HepG2 (cell line): ENCODE measurements around the gene ATP9A. TPM values are rescaled to one million over a fixed set of nuclear protein-coding genes. Genes with fewer than 3 reads are reported as not detected.

Source experiments
- ELF4 ChIP-seq: sonication (generic); formaldehyde crosslinking; IDR thresholded peaks from 2 replicates; pipeline ENCODE4 v1.5.0; 2020; ENCODE audit warnings: missing genetic modification reagents, mild to moderate bottlenecking, moderate library complexity, borderline replicate concordance
- EP300 ChIP-seq, 3 experiments: sonication (generic) in 1 of 3; formaldehyde crosslinking in 1 of 3; IDR thresholded peaks; 2 replicates each; pipeline versions ENCODE4 v1.5.1 to v1.6.1; 2011 to 2020; ENCODE audit warnings: low read depth in 2 of 3, low read length in 2 of 3, borderline replicate concordance in 1 of 3, improper control_type of control experiment in 1 of 3, mild to moderate bottlenecking in 1 of 3, missing genetic modification reagents in 1 of 3, moderate library complexity in 1 of 3
- HHEX ChIP-seq: IDR thresholded peaks from 2 replicates; pipeline ENCODE4 v1.6.1; 2016; ENCODE audit warnings: control low read depth
- MED1 ChIP-seq: sonication (generic); formaldehyde crosslinking; IDR thresholded peaks from 2 replicates; pipeline ENCODE4 v1.4.0; 2020; ENCODE audit warnings: missing genetic modification reagents
- ZBTB40 ChIP-seq, 2 experiments: fragments of 450-650 bp in 1 of 2; sonication (generic) in 1 of 2; formaldehyde crosslinking in 1 of 2; IDR thresholded peaks; 2 replicates each; pipeline versions ENCODE4 v1.6.1 to v1.8.0; 2016 to 2022; ENCODE audit warnings: antibody characterized with exemption in 1 of 2, mild to moderate bottlenecking in 1 of 2, missing genetic modification reagents in 1 of 2
- ZIK1 ChIP-seq: sonication (generic); formaldehyde crosslinking; IDR thresholded peaks from 2 replicates; pipeline ENCODE4 v1.5.0; 2020; ENCODE audit warnings: mild to moderate bottlenecking, low read depth, missing genetic modification reagents, borderline replicate concordance
- ZMYM3 ChIP-seq: sonication (generic); formaldehyde crosslinking; IDR thresholded peaks from 2 replicates; pipeline ENCODE4 v1.5.1; 2020; ENCODE audit warnings: mild to moderate bottlenecking, missing genetic modification reagents
- ZNF136 ChIP-seq: sonication (generic); formaldehyde crosslinking; IDR thresholded peaks from 2 replicates; pipeline ENCODE4 v1.8.1; 2022; ENCODE audit warnings: low read depth, mild to moderate bottlenecking, moderate library complexity, missing genetic modification reagents
- ZNF331 ChIP-seq: sonication (generic); formaldehyde crosslinking; IDR thresholded peaks from 2 replicates; pipeline ENCODE4 v1.4.0; 2020; ENCODE audit warnings: missing genetic modification reagents
- ZNF501 ChIP-seq: sonication (generic); formaldehyde crosslinking; IDR thresholded peaks from 2 replicates; pipeline ENCODE4 v1.5.1; 2020; ENCODE audit warnings: mild to moderate bottlenecking, moderate library complexity, missing genetic modification reagents
- ZNF619 ChIP-seq: sonication (generic); formaldehyde crosslinking; IDR thresholded peaks from 2 replicates; pipeline ENCODE4 v1.4.0; 2020; ENCODE audit warnings: mild to moderate bottlenecking, missing genetic modification reagents
- ZNF713 ChIP-seq: sonication (generic); formaldehyde crosslinking; IDR thresholded peaks from 2 replicates; pipeline ENCODE4 v1.4.0; 2020; ENCODE audit warnings: mild to moderate bottlenecking, missing genetic modification reagents
- polyA plus RNA-seq, 8 experiments: library from polyadenylated mRNA; depleted of rRNA in 3 of 8; stranded (reverse) in 7 of 8; unstranded in 1 of 8; fragments of >200 nt; fragmentation: Illumina TruSeq in 4 of 8; extraction: Trizol in 4 of 8; gene quantifications; 2 replicates each; pipeline versions ENCODE4 v1.2.1 to v1.2.3, GENCODE V29; 2011 to 2016; ENCODE audit warnings: low read depth in 4 of 8, missing spikeins in 1 of 8, mixed read lengths in 1 of 8; ENCODE audit not compliant: insufficient read depth in 1 of 8
- total RNA-seq, 5 experiments: library from RNA; depleted of rRNA; stranded (reverse); fragments of >200 nt; fragmentation: Illumina TruSeq; extraction: Trizol; gene quantifications; 2 replicates each; pipeline ENCODE4 v1.2.3, GENCODE V29; 2016; ENCODE audit warnings: low read depth in 1 of 5

ATP9A gene
- total and polyA plus RNA-seq, 2 of the 13 experiments (the other 11 are each of a cell fraction or from before 2014, with no cell fraction given): 11.8 to 18.5 TPM

- no peak for TF ChIP-seq ZBTB40 (IDR thresholded peaks at IDR 0.05)
- TF ChIP-seq ZBTB40 (CRISPR knock-in tag; IDR thresholded peaks at IDR 0.05): peak; percentile 50; the same call in 1 of the 2 replicates
- 0 out of 2 replicates have a peak, but pooled peaks have one; percentile 50 for TF ChIP-seq ZNF136 (CRISPR knock-in tag)
- peak; percentile 66 for TF ChIP-seq MED1 (CRISPR knock-in tag)
- no peak for TF ChIP-seq ZIK1
- TF ChIP-seq ZMYM3 (CRISPR knock-in tag): peak; percentile 90
- peak; percentile 28; the same call in 1 of the 2 replicates for TF ChIP-seq HHEX (CRISPR knock-in tag)
- TF ChIP-seq EP300 (IDR thresholded peaks at IDR 0.05; ENCODE audit: low read depth in 2 of 2, low read length in 2 of 2): peak in 1 of 2 experiments; percentile 44; a peak in 1 of 4 replicates
- no peak for TF ChIP-seq EP300 (CRISPR knock-in tag; IDR thresholded peaks at IDR 0.05; ENCODE audit: borderline replicate concordance)
- no peak for TF ChIP-seq ZNF713 (CRISPR knock-in tag)
- peak; percentile 77; the same call in 1 of the 2 replicates for TF ChIP-seq ZNF501 (CRISPR knock-in tag)
- TF ChIP-seq ZNF619: 0 out of 2 replicates have a peak, but pooled peaks have one; percentile 51
- TF ChIP-seq ZNF331 (CRISPR knock-in tag): 0 out of 2 replicates have a peak, but pooled peaks have one; percentile 14
- TF ChIP-seq ELF4 (CRISPR knock-in tag): 0 out of 2 replicates have a peak, but pooled peaks have one; percentile 48
Measured at GRCh38 chr20:51735728-51736600, 32.2 kb downstream of the ATP9A start (continued).
